ENCODE measurements around the gene COL26A1. TPM values are rescaled to one million over a fixed set of nuclear protein-coding genes. Genes with fewer than 3 reads are reported as not detected.

COL26A1 gene
- total RNA-seq, 2 experiments from 2014 or later, result not detected

DNA sequence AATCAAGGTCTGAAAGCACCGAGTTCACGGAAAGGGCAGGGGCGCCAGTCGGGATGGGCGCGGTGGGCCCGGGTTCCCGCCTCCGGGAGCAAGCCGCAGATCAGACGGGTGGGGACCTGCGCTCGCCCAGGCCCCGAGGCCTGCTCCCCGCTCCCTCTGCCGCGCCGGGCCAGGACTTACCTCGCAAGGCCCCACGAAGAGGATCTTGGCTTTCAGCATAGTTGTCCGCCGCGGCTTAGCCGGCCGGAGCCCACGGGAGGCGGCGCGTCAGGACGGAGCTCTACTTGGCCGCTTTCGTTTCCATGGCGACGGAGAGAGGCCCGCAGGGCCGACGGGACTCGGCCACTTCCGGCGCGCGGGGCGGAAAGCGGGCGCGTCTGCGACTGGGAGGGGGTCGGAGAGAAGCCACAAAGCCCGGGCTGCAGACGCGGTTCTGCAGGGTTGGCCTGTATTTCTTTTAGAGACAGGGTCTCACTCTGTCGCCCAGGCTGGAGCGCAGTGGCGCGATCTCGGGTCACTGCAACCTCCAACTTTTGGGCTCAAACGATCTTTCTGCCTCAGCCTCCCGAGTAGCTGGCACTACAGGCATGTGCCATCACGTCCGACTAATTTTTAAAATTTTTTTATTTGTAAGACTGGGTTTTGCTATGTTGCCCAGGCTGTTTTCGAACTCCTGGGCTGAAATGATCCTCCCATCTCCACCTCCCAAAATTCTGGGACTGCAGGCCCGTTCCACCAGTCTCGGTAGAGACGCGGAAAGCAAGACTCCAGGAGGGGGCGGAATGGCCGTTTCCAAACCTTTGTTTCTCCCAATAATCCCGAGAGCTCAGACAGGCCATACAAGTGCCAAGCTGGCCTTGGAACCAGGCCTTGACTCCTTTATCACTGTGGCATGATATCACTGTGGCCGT is 40.9 kb upstream of the COL26A1 start, which contains the start of gene IFT22:
IFT22 (minus strand) TSS at position 322 of the 911 bp plus-strand sequence; CDS start at position 219, 103 bp downstream.
- Histone ChIP-seq H3K27me3 (ENCODE audit: control insufficient read depth in 1 of 2, insufficient read depth in 2 of 2, low read length in 2 of 2) (no peaks in the 10 kb centered on the region), H3K4me1 (ENCODE audit: insufficient read depth, low read length) (peaks cover 17% of the 10 kb centered on the region), H3K27ac (ENCODE audit: low read depth in 1 of 2, low read length in 2 of 2) (peak within 1 kb of the TSS in 1 of 2 donors; percentile 58), H3K4me3 (ENCODE audit: low read length) (peak within 1 kb of the TSS; percentile 71), H3K9me3 (ENCODE audit: control insufficient read depth in 1 of 2, insufficient read depth in 1 of 2, low read length in 2 of 2) (no peaks in the 10 kb centered on the region), H3K36me3 (ENCODE audit: insufficient read depth, low read length) (no peaks in the 10 kb centered on the region)
- Mint-ChIP-seq H3K36me3 (ENCODE audit: low read depth) (no peaks in the 10 kb centered on the region), H3K27me3 (no peaks in the 10 kb centered on the region), H3K4me3 (peak within 1 kb of the TSS; percentile 92), H3K9me3 (no peaks in the 10 kb centered on the region), H3K4me1 (ENCODE audit: low read depth) (peaks cover 18% of the 10 kb centered on the region), H3K27ac (peak within 1 kb of the TSS; percentile 76)
- POLR2A ChIA-PET, result interaction anchor here (0.7 to 1.5 kb wide), 5 partner anchors 76 to 1074 kb away, joined by 3 to 7 read pairs (median 3); partner anchors contain the start of gene ZNHIT1
- intact Hi-C loops (cut with DNase I, micrococcal nuclease), result loop anchor here in 1 of 2 experiments (2.0 kb wide), 1 partner anchor 69 kb away; no protein-coding TSS in a partner anchor
- DNase-seq (peak; percentile 62 to 91 (median 81)), ATAC-seq (ENCODE audit: poor library complexity) (peak; percentile 91)
- CTCF ChIA-PET, result interaction anchor here (1.2 kb wide), 1 partner anchor 39 kb away, joined by 3 read pairs; no protein-coding TSS in a partner anchor
- no peak for TF ChIP-seq CTCF (IDR thresholded peaks at IDR 0.05)

DNA sequence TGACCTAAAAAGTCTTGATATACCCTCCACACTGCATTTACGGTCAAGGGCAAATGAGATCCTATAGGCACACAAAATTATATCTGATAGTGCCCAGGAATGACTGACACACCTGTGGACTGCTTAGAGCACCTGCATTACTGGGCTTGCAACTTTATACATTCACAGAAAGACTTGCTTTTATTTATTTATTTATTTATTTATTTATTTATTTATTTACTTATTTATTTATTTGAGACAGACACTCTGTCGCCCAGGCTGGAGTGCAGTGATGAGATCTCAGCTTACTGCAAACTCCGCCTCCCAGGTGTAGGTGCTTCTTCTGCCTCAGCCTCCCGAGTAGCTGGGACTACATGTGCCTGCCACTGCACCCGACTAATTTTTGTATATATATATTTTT is 34.5 kb upstream of the COL26A1 start:
- no peak overlapping the region for H3K27ac ChIP-seq (ENCODE audit: low read depth in 1 of 2, low read length in 2 of 2)
- no peak overlapping the region for H3K4me3 ChIP-seq (ENCODE audit: low read length)
- intact Hi-C loops (cut with DNase I, micrococcal nuclease), result no loop called here
- Mint-ChIP-seq H3K27me3 (peaks cover 5% of the 10 kb centered on the region), H3K9me3 (no peaks in the 10 kb centered on the region), H3K4me1 (ENCODE audit: low read depth) (no peaks in the 10 kb centered on the region), H3K36me3 (ENCODE audit: low read depth) (no peaks in the 10 kb centered on the region), H3K4me3 (no peak overlapping the region), H3K27ac (no peak overlapping the region)
- no peaks in the 10 kb centered on the region for H3K36me3 ChIP-seq (ENCODE audit: insufficient read depth, low read length)
- no peak for TF ChIP-seq CTCF (IDR thresholded peaks at IDR 0.05)
- DNase-seq, result no peak
- no peaks in the 10 kb centered on the region for H3K9me3 ChIP-seq (ENCODE audit: control insufficient read depth in 1 of 2, insufficient read depth in 1 of 2, low read length in 2 of 2)
- POLR2A ChIA-PET, result no interaction called here
- no peaks in the 10 kb centered on the region for H3K27me3 ChIP-seq (ENCODE audit: control insufficient read depth in 1 of 2, insufficient read depth in 2 of 2, low read length in 2 of 2)
- no peak for ATAC-seq (ENCODE audit: poor library complexity)
- CTCF ChIA-PET, result no interaction called here
- no peaks in the 10 kb centered on the region for H3K4me1 ChIP-seq (ENCODE audit: insufficient read depth, low read length)

DNA sequence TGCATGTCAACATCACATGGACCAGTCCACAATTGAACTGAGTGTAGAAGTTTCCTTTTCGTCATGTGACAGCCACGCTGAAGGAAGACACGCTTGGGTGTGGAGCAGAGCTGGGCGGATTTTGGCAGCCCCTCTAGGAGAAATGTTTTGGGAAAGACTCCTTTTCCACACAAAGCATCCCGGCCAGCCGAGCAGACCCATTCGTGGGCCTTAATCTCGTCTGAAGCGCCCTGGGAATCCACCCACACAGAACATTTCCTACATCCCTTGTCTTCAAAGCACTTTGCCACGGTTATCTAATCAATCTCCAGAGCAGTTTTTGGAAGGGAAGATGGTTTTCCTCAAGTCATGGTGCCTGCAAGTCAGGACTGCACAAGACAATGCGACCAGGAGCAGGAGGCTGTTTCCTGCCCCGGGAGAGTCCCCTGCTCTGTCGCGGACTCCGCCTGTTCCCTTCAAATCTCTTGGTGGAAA is 32.6 kb upstream of the COL26A1 start:
- no peaks in the 10 kb centered on the region for H3K9me3 ChIP-seq (ENCODE audit: control insufficient read depth in 1 of 2, insufficient read depth in 1 of 2, low read length in 2 of 2)
- H3K4me1 ChIP-seq (ENCODE audit: insufficient read depth, low read length), result no peaks in the 10 kb centered on the region
- ChIA-PET CTCF (no interaction called here), POLR2A (no interaction called here)
- no peak overlapping the region for H3K4me3 ChIP-seq (ENCODE audit: low read length)
- no peak for TF ChIP-seq CTCF (IDR thresholded peaks at IDR 0.05)
- Mint-ChIP-seq H3K27me3 (peaks cover 5% of the 10 kb centered on the region), H3K9me3 (no peaks in the 10 kb centered on the region), H3K4me3 (no peak overlapping the region), H3K36me3 (ENCODE audit: low read depth) (no peaks in the 10 kb centered on the region), H3K4me1 (ENCODE audit: low read depth) (no peaks in the 10 kb centered on the region), H3K27ac (no peak overlapping the region)
- no peaks in the 10 kb centered on the region for H3K27me3 ChIP-seq (ENCODE audit: control insufficient read depth in 1 of 2, insufficient read depth in 2 of 2, low read length in 2 of 2)
- DNase-seq, result no peak
- no peaks in the 10 kb centered on the region for H3K36me3 ChIP-seq (ENCODE audit: insufficient read depth, low read length)
- H3K27ac ChIP-seq (ENCODE audit: low read depth in 1 of 2, low read length in 2 of 2), result no peak overlapping the region
- no peak for ATAC-seq (ENCODE audit: poor library complexity)
- intact Hi-C loops (cut with DNase I, micrococcal nuclease), result no loop called here
